Adrenal gland (tissue), 12 donors: ENCODE data around the gene ARL11. TPM values are rescaled to one million over a fixed set of nuclear protein-coding genes. Genes with fewer than 3 reads are reported as not detected.

Experiments used
- DNase-seq, 7 donors: peaks; one replicate each; pipeline ENCODE4 v3.0.0-alpha.2; 2019 to 2020
- H3K27ac ChIP-seq, 5 donors: fragments of 200-600 bp; sonication (generic) in 4 of 5; 1 replicate in 3 of 5; 2 replicates in 2 of 5; pipeline versions ENCODE4 v1.5.1 to v1.8.0; 2016 to 2020; ENCODE audit warnings: mild to moderate bottlenecking in 1 of 5
- H3K27me3 ChIP-seq: fragments of 200-600 bp; 2 replicates; pipeline ENCODE4 v1.8.0; 2021
- H3K36me3 ChIP-seq, 2 donors: fragments of 200-600 bp; replicated peaks in 1 of 2; 1 replicate in 1 of 2; 2 replicates in 1 of 2; pipeline versions ENCODE4 v1.5.1 to v1.8.0; 2018 to 2022
- H3K4me1 ChIP-seq, 2 donors: fragments of 200-600 bp; replicated peaks in 1 of 2; 1 replicate in 1 of 2; 2 replicates in 1 of 2; pipeline versions ENCODE4 v1.5.1 to v1.8.0; 2018 to 2021
- H3K4me3 ChIP-seq, 4 donors: fragments of 200-600 bp; sonication (generic) in 3 of 4; one replicate each; pipeline ENCODE4 v1.5.1; 2016 to 2018
- H3K9me3 ChIP-seq, 3 donors: fragments of 200-600 bp; sonication (generic) in 1 of 3; replicated peaks in 1 of 3; 1 replicate in 2 of 3; 2 replicates in 1 of 3; pipeline versions ENCODE4 v1.5.1 to v1.8.0; 2016 to 2021
- CTCF ChIP-seq, 6 experiments: fragments of 450-650 bp in 4 of 6; fragments of 200-600 bp in 2 of 6; sonication (generic) in 1 of 6; IDR thresholded peaks; 1 replicate in 5 of 6; 2 replicates in 1 of 6; pipeline versions ENCODE4 v1.5.1 to v1.8.0; 2016 to 2021; ENCODE audit warnings: antibody characterized with exemption in 6 of 6, mild to moderate bottlenecking in 2 of 6, moderate library complexity in 1 of 6
- POLR2A ChIP-seq, 2 donors: fragments of 450-650 bp; IDR thresholded peaks; one replicate each; pipeline ENCODE4 v1.6.1; 2017; ENCODE audit warnings: antibody characterized with exemption in 2 of 2, mild to moderate bottlenecking in 2 of 2, moderate library complexity in 1 of 2
- WGBS, 4 donors: extraction: QIAGEN DNeasy Blood & Tissue Kit in 2 of 4; methylation state at CpG; one replicate each; pipeline versions ENCODE4 v1.1.5 to v1.1.7; 2013 to 2017; 5-methylcytosine and 5-hydroxymethylcytosine counted together
- intact Hi-C, 2 donors: fragments of 100-400 bp; cut with DNase I; formaldehyde crosslinking; loops; one replicate each; pipeline versions ENCODE4 v1.14.1 to v1.15.0; 2022 to 2023
- polyA plus RNA-seq, 3 donors: library from polyadenylated mRNA; stranded (reverse); fragments of 200-250 nt in 2 of 3; fragments of 350-450 nt in 1 of 3; fragmentation: Illumina TruSeq in 1 of 3; extraction: RNeasy Lipid Tissue Mini Kit (QIAGEN cat#74804) in 1 of 3; gene quantifications; one replicate each; pipeline ENCODE4 v1.2.3, GENCODE V29; 2013 to 2014
- total RNA-seq, 9 donors: library from RNA; depleted of rRNA in 4 of 9; stranded (reverse); fragments of >200 nt in 4 of 9; fragments of 120-200 nt in 1 of 9; fragmentation: NEBNext Ultra II Directional in 1 of 9; extraction: Animal tissue kit (Norgen Biotek cat#: 25700) in 1 of 9; gene quantifications; one replicate each; pipeline versions ENCODE4 v1.1.0 to v1.2.4, GENCODE V29; 2013 to 2023
- donor health status: healthy with polysubstance abuse.
- donor health status: Bipolar disorder and iron deficiency.
- donor health status: DM: yes; HTN: yes; CAD: no.
- donor health status: DM: no; HTN: no; CAD: no.
- donor health status: DM: no; HTN: no; CAD: no.
- donor health status: DM: yes; HTN: yes; CAD: no.

Gene ARL11
- total and polyA plus RNA-seq, 12 donors = 0.18 to 2.9 (median 1.5) TPM

- H3K4me3 ChIP-seq = no peak overlapping the region
- TF ChIP-seq POLR2A (IDR thresholded peaks at IDR 0.05) (no peak), CTCF (IDR thresholded peaks at IDR 0.05) (no peak)
- peak in 5 of 7 donors; percentile 63 to 81 (median 72) for DNase-seq
- peak overlapping the region in 1 of 5 donors; percentile 30 for H3K27ac ChIP-seq
- intact Hi-C loops = no loop called here
- peaks cover 11 to 27% of the 10 kb centered on the region in 2 donors for H3K4me1 ChIP-seq
- 35 to 39% (median 36%) methylated on average over 11 of the region's 11 CpGs for WGBS, 4 donors
- no peaks in the 10 kb centered on the region for H3K27me3 ChIP-seq
- no peaks in the 10 kb centered on the region for H3K9me3 ChIP-seq
- H3K36me3 ChIP-seq = no peaks in the 10 kb centered on the region
Observed at GRCh38 chr13:49622174-49622946, 5.9 kb upstream of the ARL11 start.

GRCh38 chr13:49624229-49624628 lies 4.1 kb upstream of the ARL11 start:
- intact Hi-C loops = no loop called here
- H3K36me3 ChIP-seq = no peaks in the 10 kb centered on the region
- no peak for TF ChIP-seq POLR2A (IDR thresholded peaks at IDR 0.05)
- no peak for TF ChIP-seq CTCF (IDR thresholded peaks at IDR 0.05)
- no peak for DNase-seq
- H3K9me3 ChIP-seq = no peaks in the 10 kb centered on the region
- peaks cover 11 to 32% of the 10 kb centered on the region in 2 donors for H3K4me1 ChIP-seq
- 79 to 92% (median 90%) methylated on average over 6 of the region's 6 CpGs for WGBS, 4 donors
- H3K4me3 ChIP-seq = no peak overlapping the region
- peak overlapping the region in 3 of 5 donors; percentile 94 to 98 (median 94) for H3K27ac ChIP-seq
- no peaks in the 10 kb centered on the region for H3K27me3 ChIP-seq

- peak; percentile 92 to 98 (median 97) for DNase-seq
- peak overlapping the region; percentile 75 to 98 (median 94) for H3K27ac ChIP-seq
- H3K4me3 ChIP-seq = no peak overlapping the region
- peaks cover 16 to 42% of the 10 kb centered on the region in 2 donors for H3K4me1 ChIP-seq
- TF ChIP-seq CTCF (IDR thresholded peaks at IDR 0.05) (no peak), POLR2A (IDR thresholded peaks at IDR 0.05) (peak in 1 of 2 donors; percentile 66)
- H3K36me3 ChIP-seq = no peaks in the 10 kb centered on the region
- 9 to 71% (median 34%) methylated on average over 7 to 12 of the region's 12 CpGs for WGBS, 4 donors
- intact Hi-C loops = no loop called here
- H3K9me3 ChIP-seq = no peaks in the 10 kb centered on the region
- H3K27me3 ChIP-seq = no peaks in the 10 kb centered on the region
Observed at GRCh38 chr13:49625392-49626079, 2.8 kb upstream of the ARL11 start.

GRCh38 chr13:49629196-49629938 lies 1.1 kb downstream of the ARL11 start:
- no peak for DNase-seq
- Histone ChIP-seq H3K4me3 (peak overlapping the region in 1 of 4 donors; percentile 14), H3K4me1 (peaks cover 16 to 33% of the 10 kb centered on the region in 2 donors), H3K36me3 (no peaks in the 10 kb centered on the region), H3K27me3 (no peaks in the 10 kb centered on the region), H3K9me3 (no peaks in the 10 kb centered on the region), H3K27ac (peak overlapping the region in 2 of 5 donors; percentile 23 to 24)
- intact Hi-C loops = no loop called here
- 51 to 57% (median 54%) methylated on average over 8 of the region's 8 CpGs for WGBS, 4 donors
- no peak for TF ChIP-seq CTCF (IDR thresholded peaks at IDR 0.05)
